Endodermal cell (in vitro differentiated cells): ENCODE results near the gene GOLT1A. TPM values are rescaled to one million over a fixed set of nuclear protein-coding genes. Genes with fewer than 3 reads are reported as not detected.
"Not testable (repeated sequence)": the region's sequence is repeated elsewhere in the genome, so short reads cannot be mapped to it uniquely, and the experiment has no call there.

ENCODE experiments used
- DNase-seq: peaks from one replicate; pipeline ENCODE4 v3.0.0-alpha.2; 2017
- H3K27ac ChIP-seq: 2 replicates; pipeline ENCODE4 v1.5.1; 2013; ENCODE audit warnings: mild to moderate bottlenecking, low read depth, low read length, moderate library complexity
- H3K27me3 ChIP-seq: 2 replicates; pipeline ENCODE4 v1.6.1; 2013; ENCODE audit warnings: mild to moderate bottlenecking, low read length, moderate library complexity; ENCODE audit not compliant: insufficient read depth, control insufficient read depth, poor library complexity, severe bottlenecking
- H3K36me3 ChIP-seq: 2 replicates; pipeline ENCODE4 v1.7.0; 2013; ENCODE audit warnings: mild to moderate bottlenecking, low read length, moderate library complexity; ENCODE audit not compliant: control insufficient read depth, insufficient read depth
- H3K4me1 ChIP-seq: one replicate; pipeline ENCODE4 v1.7.0; 2013; ENCODE audit warnings: low read length; ENCODE audit not compliant: control insufficient read depth, insufficient read depth
- H3K4me3 ChIP-seq: 2 replicates; pipeline ENCODE4 v1.5.1; 2013; ENCODE audit warnings: mild to moderate bottlenecking, low read length, moderate library complexity
- H3K9ac ChIP-seq: 2 replicates; pipeline ENCODE4 v1.6.1; 2013; ENCODE audit warnings: mild to moderate bottlenecking, low read length, moderate library complexity; ENCODE audit not compliant: poor library complexity, severe bottlenecking; ENCODE audit errors: extremely low read depth
- H3K9me3 ChIP-seq: 2 replicates; pipeline ENCODE4 v1.6.1; 2013; ENCODE audit warnings: mild to moderate bottlenecking, low read length, moderate library complexity; ENCODE audit not compliant: control insufficient read depth
- H3K27ac Mint-ChIP-seq: 2 replicates; pipeline ENCODE4 v1.8.0; 2020; ENCODE audit warnings: mixed read lengths
- H3K27me3 Mint-ChIP-seq: 2 replicates; pipeline ENCODE4 v1.8.0; 2021; ENCODE audit warnings: mild to moderate bottlenecking, mixed read lengths; ENCODE audit not compliant: insufficient read depth
- H3K36me3 Mint-ChIP-seq: 2 replicates; pipeline ENCODE4 v1.8.0; 2020; ENCODE audit warnings: low read depth, mixed read lengths
- H3K4me1 Mint-ChIP-seq: 2 replicates; pipeline ENCODE4 v1.8.0; 2020; ENCODE audit warnings: mixed read lengths
- H3K4me3 Mint-ChIP-seq: 2 replicates; pipeline ENCODE4 v1.8.0; 2020; ENCODE audit warnings: mild to moderate bottlenecking, moderate library complexity, mixed read lengths
- H3K9me3 Mint-ChIP-seq: 2 replicates; pipeline ENCODE4 v1.8.0; 2020; ENCODE audit warnings: mild to moderate bottlenecking, mixed read lengths
- CTCF ChIP-seq: fragments of 200-600 bp; sonication (generic); conservative IDR thresholded peaks from 2 replicates; pipeline ENCODE4 v1.5.0; 2021; ENCODE audit warnings: antibody characterized with exemption, mild to moderate bottlenecking
- WGBS, 2 experiments: methylation state at CpG; one replicate each; pipeline versions ENCODE4 v1.1.5 to v1.1.7; 2013; ENCODE audit warnings: missing lambda C conversion rate in 2 of 2, mixed read lengths in 1 of 2; ENCODE audit not compliant: insufficient coverage in 1 of 2, insufficient read length in 1 of 2; 5-methylcytosine and 5-hydroxymethylcytosine counted together
- total RNA-seq, 2 donors: library from RNA; stranded (reverse); fragmentation: NEBNext Ultra II Directional in 1 of 2; extraction: Animal tissue kit (Norgen Biotek cat#: 25700) in 1 of 2; gene quantifications; 2 replicates in 1 of 2; 3 replicates in 1 of 2; pipeline ENCODE4 v1.2.1, GENCODE V29; 2021

Gene GOLT1A
- total RNA-seq, 2 donors from 2014 or later: 1.8 to 6.2 TPM

DNA sequence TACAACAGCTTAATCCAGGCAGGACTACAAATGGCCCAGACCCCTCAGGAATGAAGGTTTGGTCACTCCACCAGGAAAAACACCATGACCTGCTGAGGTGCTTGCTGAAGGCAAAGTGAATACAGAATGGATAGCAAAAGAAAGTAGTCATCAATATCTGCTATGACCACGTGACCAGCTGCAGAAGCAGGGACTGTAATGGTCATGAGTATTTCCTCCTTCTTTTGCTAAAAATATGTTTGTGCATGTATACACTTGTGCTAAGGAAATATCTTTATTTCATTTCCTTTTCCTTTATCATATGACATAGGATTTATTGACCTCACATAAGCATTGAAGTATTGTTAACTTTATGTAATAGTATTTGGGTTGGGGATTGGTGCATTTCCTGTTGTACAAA, 26.4 kb upstream of the GOLT1A start:
- peaks cover 5% of the 10 kb centered on the region for H3K36me3 ChIP-seq

DNA sequence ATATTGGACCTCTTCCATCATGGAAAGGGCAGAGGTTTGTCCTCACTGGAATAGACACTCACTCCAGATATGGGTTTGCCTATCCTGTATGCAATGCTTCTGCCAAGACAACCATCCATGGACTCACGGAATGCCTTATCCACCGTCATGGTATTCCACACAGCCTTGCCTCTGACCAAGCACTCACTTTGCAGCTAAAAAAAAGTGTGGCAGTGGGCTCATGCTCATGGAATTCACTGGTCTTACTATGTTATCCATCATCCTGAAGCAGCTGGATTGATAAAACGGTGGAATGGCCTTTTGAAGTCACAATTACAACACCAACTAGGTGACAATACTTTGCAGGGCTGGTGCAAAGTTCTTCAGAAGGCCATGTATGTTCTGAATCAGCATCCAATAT, 25.6 kb upstream of the GOLT1A start:
- H3K4me1 Mint-ChIP-seq, H3K4me3 Mint-ChIP-seq, H3K27ac ChIP-seq, H3K4me3 ChIP-seq, H3K27ac Mint-ChIP-seq, H3K9me3 ChIP-seq, H3K9ac ChIP-seq, H3K27me3 Mint-ChIP-seq, H3K4me1 ChIP-seq, H3K27me3 ChIP-seq, H3K36me3 ChIP-seq, DNase-seq: not testable (repeated sequence)
- WGBS, 2 experiments: 73 to 82% methylated on average over 3 of the region's 3 CpGs
- H3K36me3 Mint-ChIP-seq: peaks cover 89% of the 10 kb centered on the region
- H3K9me3 Mint-ChIP-seq: peaks cover 10% of the 10 kb centered on the region

More for the DNA sequence above, 26.4 kb upstream of the GOLT1A start:
- WGBS, 2 experiments: 89% methylated on average over 1 of the region's 1 CpG; no CpG with 5 or more reads in 1 of the 2 experiments
- Histone ChIP-seq H3K9me3 (no peaks in the 10 kb centered on the region), H3K27ac (no peak overlapping the region), H3K27me3 (no peaks in the 10 kb centered on the region), H3K9ac (no peak overlapping the region), H3K4me3 (no peak overlapping the region), H3K4me1 (no peaks in the 10 kb centered on the region)
- TF ChIP-seq CTCF: no peak
- Mint-ChIP-seq H3K9me3 (peaks cover 10% of the 10 kb centered on the region), H3K36me3 (peaks cover 89% of the 10 kb centered on the region), H3K27ac (no peak overlapping the region), H3K4me1 (no peaks in the 10 kb centered on the region), H3K27me3 (no peaks in the 10 kb centered on the region), H3K4me3 (no peak overlapping the region)
- no peak for DNase-seq

- H3K4me3 Mint-ChIP-seq, H3K9ac ChIP-seq, H3K27ac Mint-ChIP-seq, DNase-seq, H3K27me3 Mint-ChIP-seq, H3K4me1 ChIP-seq, H3K4me1 Mint-ChIP-seq, H3K4me3 ChIP-seq, H3K27me3 ChIP-seq, H3K9me3 ChIP-seq, H3K36me3 ChIP-seq, H3K27ac ChIP-seq: not testable (repeated sequence)
- peaks cover 95% of the 10 kb centered on the region for H3K36me3 Mint-ChIP-seq
- H3K9me3 Mint-ChIP-seq: peaks cover 10% of the 10 kb centered on the region
- WGBS, 2 experiments: 78 to 83% methylated on average over 2 of the region's 2 CpGs
Measured at GRCh38 chr1:204238520-204238919, 24.7 kb upstream of the GOLT1A start.

DNA sequence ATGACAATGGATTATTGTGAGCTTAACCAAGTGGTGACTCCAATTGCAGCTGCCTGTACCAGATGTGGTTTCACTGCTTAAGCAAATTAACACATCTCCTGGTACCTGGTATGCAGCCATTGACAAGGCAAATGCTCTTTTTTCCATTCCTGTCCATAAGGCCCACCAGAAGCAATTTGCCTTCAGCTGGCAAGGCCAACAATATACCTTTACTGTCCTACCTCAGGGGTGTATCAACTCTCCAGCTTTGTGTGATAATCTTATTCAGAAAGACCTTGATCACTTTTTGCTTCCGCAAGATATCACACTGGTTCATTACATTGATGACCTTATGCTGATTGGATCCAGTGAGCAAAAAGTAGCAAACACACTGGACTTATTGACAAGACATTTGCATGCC, 23.7 kb upstream of the GOLT1A start:
- Mint-ChIP-seq H3K36me3 (peaks cover 93% of the 10 kb centered on the region), H3K9me3 (peaks cover 10% of the 10 kb centered on the region)
- not testable (repeated sequence) for H3K9me3 ChIP-seq, H3K4me1 ChIP-seq, H3K4me3 ChIP-seq, H3K27me3 Mint-ChIP-seq, H3K36me3 ChIP-seq, H3K4me1 Mint-ChIP-seq, H3K27me3 ChIP-seq, H3K27ac ChIP-seq, H3K4me3 Mint-ChIP-seq, H3K9ac ChIP-seq, H3K27ac Mint-ChIP-seq, DNase-seq
- 70 to 98% methylated on average over 1 of the region's 1 CpG for WGBS, 2 experiments
